Dermis lymphatic vessel endothelial cell (primary cell): ENCODE data around the gene GTF2B. TPM values are rescaled to one million over a fixed set of nuclear protein-coding genes. Genes with fewer than 3 reads are reported as not detected.

Source experiments
- total RNA-seq: library from RNA; depleted of rRNA; stranded (reverse); fragments of >200 nt; gene quantifications from 2 replicates; pipeline ENCODE4 v1.2.1, GENCODE V29; 2014

GTF2B gene
- total RNA-seq, result 38.3 and 45.6 TPM in 2 replicates

GRCh38 chr1:88891318-88891950 is at the start of gene GTF2B:
GTF2B (minus strand) TSS chr1:88891567; CDS start chr1:88891499, 68 bp downstream.

Other genes starting within 250 kb of the GTF2B start
- 22.5 and 26.7 TPM in 2 replicates for gene PKN2, start 207.3 kb downstream of the GTF2B start, total RNA-seq
- gene KYAT3, start 101.1 kb upstream of the GTF2B start, total RNA-seq, result 17.4 and 17.9 TPM in 2 replicates
- 6.0 and 8.2 TPM in 2 replicates for gene RBMXL1, start 101.1 kb upstream of the GTF2B start, total RNA-seq
- gene GBP3, start 131.3 kb upstream of the GTF2B start, total RNA-seq, result 4.9 and 6.2 TPM in 2 replicates
- gene GBP1, start 173.6 kb upstream of the GTF2B start, total RNA-seq, result 3.4 and 6.5 TPM in 2 replicates
- gene GBP2, start 234.5 kb upstream of the GTF2B start, total RNA-seq, result 13.4 and 31.6 TPM in 2 replicates